Keratinocyte (primary cell): ENCODE data around the gene FUZ. TPM values are rescaled to one million over a fixed set of nuclear protein-coding genes. Genes with fewer than 3 reads are reported as not detected.

ENCODE experiments used
- DNase-seq: peaks from one replicate; pipeline ENCODE4 v3.0.0-alpha.2; 2011; ENCODE audit warnings: low read depth, missing footprints, low spot score
- FAIRE-seq: peaks from 2 replicates; lab custom pipeline; 2011; peaks lifted over from hg19 to GRCh38; lab: Jason Lieb, UNC
- H2AFZ ChIP-seq: 2 replicates; pipeline ENCODE4 v1.6.0; 2012; ENCODE audit warnings: low read length, control low read depth, inconsistent platforms; ENCODE audit not compliant: control insufficient read depth
- H3K27ac ChIP-seq: 2 replicates; pipeline ENCODE4 v1.5.1; 2011; ENCODE audit warnings: low read length; ENCODE audit not compliant: control insufficient read depth, insufficient read depth
- H3K27me3 ChIP-seq: 3 replicates; pipeline ENCODE4 v1.6.0; 2011; ENCODE audit warnings: low read length; ENCODE audit not compliant: control insufficient read depth, insufficient read depth; ENCODE audit errors: extremely low read depth
- H3K36me3 ChIP-seq, 2 experiments: 2 replicates in 1 of 2; 3 replicates in 1 of 2; pipeline ENCODE4 v1.5.1; 2011; ENCODE audit warnings: low read length in 2 of 2, mild to moderate bottlenecking in 1 of 2; ENCODE audit not compliant: control insufficient read depth in 2 of 2, insufficient read depth in 2 of 2; ENCODE audit errors: extremely low read depth in 1 of 2
- H3K4me1 ChIP-seq: 3 replicates; pipeline ENCODE4 v1.5.1; 2011; ENCODE audit warnings: low read length; ENCODE audit not compliant: control insufficient read depth, insufficient read depth; ENCODE audit errors: extremely low read depth
- H3K4me2 ChIP-seq: 3 replicates; pipeline ENCODE4 v1.6.0; 2011; ENCODE audit warnings: low read depth, low read length; ENCODE audit not compliant: control insufficient read depth, insufficient read depth; ENCODE audit errors: extremely low read depth
- H3K4me3 ChIP-seq, 3 experiments: fragments of 200-600 bp in 1 of 3; sonication (generic) in 1 of 3; 2 replicates in 2 of 3; 3 replicates in 1 of 3; pipeline ENCODE4 v1.5.1; 2011 to 2016; ENCODE audit warnings: low read length in 3 of 3, mild to moderate bottlenecking in 3 of 3, control low read depth in 2 of 3, inconsistent platforms in 1 of 3, low read depth in 1 of 3, mixed read lengths in 1 of 3, mixed run types in 1 of 3, moderate library complexity in 1 of 3; ENCODE audit not compliant: control insufficient read depth in 2 of 3, insufficient read depth in 2 of 3; ENCODE audit errors: extremely low read depth in 1 of 3
- H3K79me2 ChIP-seq: 2 replicates; pipeline ENCODE4 v1.6.0; 2012; ENCODE audit warnings: low read length; ENCODE audit not compliant: control insufficient read depth, insufficient read depth
- H3K9ac ChIP-seq: 3 replicates; pipeline ENCODE4 v1.6.0; 2011; ENCODE audit warnings: low read length; ENCODE audit not compliant: control insufficient read depth, insufficient read depth; ENCODE audit errors: extremely low read depth
- H3K9me1 ChIP-seq: 3 replicates; pipeline ENCODE4 v1.6.0; 2011; ENCODE audit warnings: low read length; ENCODE audit not compliant: control insufficient read depth, insufficient read depth; ENCODE audit errors: extremely low read depth
- H3K9me3 ChIP-seq: 2 replicates; pipeline ENCODE4 v1.5.1; 2012; ENCODE audit warnings: low read depth, low read length; ENCODE audit not compliant: control insufficient read depth
- H4K20me1 ChIP-seq: 3 replicates; pipeline ENCODE4 v1.6.0; 2011; ENCODE audit warnings: low read length; ENCODE audit not compliant: control insufficient read depth, insufficient read depth; ENCODE audit errors: extremely low read depth
- CTCF ChIP-seq, 3 experiments: IDR thresholded peaks in 1 of 3; conservative IDR thresholded peaks in 1 of 3; optimal IDR thresholded peaks in 1 of 3; 2 replicates in 2 of 3; 3 replicates in 1 of 3; pipeline versions ENCODE3 to v1.5.1; 2011; ENCODE audit warnings: low read length in 3 of 3, mild to moderate bottlenecking in 3 of 3, moderate library complexity in 2 of 3, control low read depth in 1 of 3, inconsistent platforms in 1 of 3; ENCODE audit not compliant: insufficient read depth in 2 of 3; ENCODE audit errors: extremely low read depth in 1 of 3
- EZH2 ChIP-seq: IDR thresholded peaks from one replicate; pipeline ENCODE4 v1.6.1; 2012; ENCODE audit warnings: inconsistent platforms, mild to moderate bottlenecking, low read length, moderate library complexity
- dilution Hi-C: fragments of 300-500 bp; cut with MboI; formaldehyde crosslinking; loops from one replicate; pipeline ENCODE4 v1.7.0; 2020; ENCODE audit warnings: low sequenced_read_pairs; ENCODE audit not compliant: extremely low pct_ligation_motif_present
- polyA plus RNA-seq, 5 experiments: library from polyadenylated mRNA; depleted of rRNA in 3 of 5; stranded (reverse) in 3 of 5; stranded (forward) in 1 of 5; unstranded in 1 of 5; fragments of >200 nt; gene quantifications; 1 replicate in 1 of 5; 2 replicates in 3 of 5; 3 replicates in 1 of 5; pipeline versions ENCODE4 v1.2.1 to v1.2.3, GENCODE V29; 2011 to 2012; ENCODE audit warnings: missing spikeins in 2 of 5, low read depth in 1 of 5, low replicate concordance in 1 of 5

The FUZ gene
- polyA plus RNA-seq, 1 donor (not counting 4 experiments of a cell fraction or from before 2014, with no cell fraction given): 3.7 TPM

- peaks cover 11% of the 10 kb centered on the region for H3K4me1 ChIP-seq
- H3K27ac ChIP-seq: no peak overlapping the region
- no peak overlapping the region for H3K4me2 ChIP-seq
- DNase-seq (no peak), FAIRE-seq (no peak)
- H3K36me3 ChIP-seq: peaks cover 31 to 52% of the 10 kb centered on the region in 2 experiments
- dilution Hi-C loops: no loop called here
- peaks cover 24% of the 10 kb centered on the region for H3K79me2 ChIP-seq
- H3K9me3 ChIP-seq: no peaks in the 10 kb centered on the region
- H3K27me3 ChIP-seq: no peaks in the 10 kb centered on the region
- TF ChIP-seq EZH2 (no peak), CTCF (optimal IDR thresholded peaks at IDR 0.05 in 1 of 3, IDR thresholded peaks at IDR 0.05 in 1 of 3, conservative IDR thresholded peaks at IDR 0.05 in 1 of 3; ENCODE audit: extremely low read depth in 1 of 3, insufficient read depth in 2 of 3, low read length in 3 of 3) (no peak)
- peaks cover 11% of the 10 kb centered on the region for H4K20me1 ChIP-seq
- H3K9ac ChIP-seq: no peak overlapping the region
- H3K9me1 ChIP-seq: no peaks in the 10 kb centered on the region
- H2AFZ ChIP-seq: no peak overlapping the region
- no peak overlapping the region for H3K4me3 ChIP-seq
Observed at GRCh38 chr19:49860336-49861102, 47.4 kb upstream of the FUZ start.

- Histone ChIP-seq H3K27ac (no peak overlapping the region), H3K4me2 (no peak overlapping the region), H3K4me3 (no peak overlapping the region)
Observed at GRCh38 chr19:49859682-49860335, 46.7 kb upstream of the FUZ start.

More at GRCh38 chr19:49859682-49860335, 46.7 kb upstream of the FUZ start:
- Histone ChIP-seq H3K36me3 (peaks cover 33 to 48% of the 10 kb centered on the region in 2 experiments), H3K9me3 (no peaks in the 10 kb centered on the region), H2AFZ (no peak overlapping the region), H3K27me3 (no peaks in the 10 kb centered on the region), H4K20me1 (peaks cover 8% of the 10 kb centered on the region), H3K9ac (no peak overlapping the region), H3K9me1 (no peaks in the 10 kb centered on the region), H3K79me2 (peaks cover 16% of the 10 kb centered on the region), H3K4me1 (peaks cover 4% of the 10 kb centered on the region)
- no peak for TF ChIP-seq EZH2
- TF ChIP-seq CTCF (optimal IDR thresholded peaks at IDR 0.05 in 1 of 3, IDR thresholded peaks at IDR 0.05 in 1 of 3, conservative IDR thresholded peaks at IDR 0.05 in 1 of 3; ENCODE audit: extremely low read depth in 1 of 3, insufficient read depth in 2 of 3, low read length in 3 of 3): no peak
- FAIRE-seq (no peak), DNase-seq (no peak)
- dilution Hi-C loops: no loop called here
